Measurements from ENCODE around the gene BCOR.

BCOR gene

DNA sequence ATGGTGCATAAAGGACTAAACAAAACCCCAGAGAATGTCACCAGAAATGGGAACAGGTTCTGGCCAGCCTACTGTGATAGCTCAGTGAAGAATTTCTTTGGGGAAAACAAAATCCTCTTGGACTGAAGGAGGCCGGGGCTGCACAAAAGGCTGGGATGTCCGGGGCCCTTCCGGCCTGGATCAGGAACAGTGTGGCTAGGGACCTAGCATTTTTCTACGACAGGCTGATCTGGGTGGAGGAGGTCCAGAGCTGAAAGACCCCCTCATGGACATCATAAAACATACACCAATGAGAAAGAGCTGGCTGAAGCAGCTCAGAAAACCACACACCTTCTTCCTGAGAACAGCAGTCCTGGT lies 94.7 kb downstream of the BCOR start:
- Histone ChIP-seq H3K4me2 (ENCODE audit: low read depth, low read length, poor library complexity, severe bottlenecking) (no peak overlapping the region), H3K4me3 (ENCODE audit: insufficient read depth, low read length, poor library complexity, severe bottlenecking) (no peak overlapping the region), H3K9me3 (ENCODE audit: insufficient read depth, low read length) (no peaks in the 10 kb centered on the region), H3F3A (ENCODE audit: insufficient read depth) (no peaks in the 10 kb centered on the region), H3K9ac (ENCODE audit: low read length) (no peak overlapping the region), H3K79me2 (ENCODE audit: insufficient read depth, low read length) (no peaks in the 10 kb centered on the region), H3K36me3 (ENCODE audit: low read length) (no peaks in the 10 kb centered on the region), H3K9me2 (replicated peaks; ENCODE audit: insufficient read depth, low read length) (no peaks in the 10 kb centered on the region), H3K27ac (ENCODE audit: low read depth, low read length) (no peak overlapping the region), H3K27me3 (ENCODE audit: low read length) (no peaks in the 10 kb centered on the region), H4K20me1 (ENCODE audit: low read depth, low read length) (no peaks in the 10 kb centered on the region), H2AFZ (ENCODE audit: low read depth, low read length, severe bottlenecking) (no peak overlapping the region)
- no peak for TF ChIP-seq EZH2phosphoT487 (conservative IDR thresholded peaks at IDR 0.05; ENCODE audit: low read length)
- TF ChIP-seq, protein P1, sequence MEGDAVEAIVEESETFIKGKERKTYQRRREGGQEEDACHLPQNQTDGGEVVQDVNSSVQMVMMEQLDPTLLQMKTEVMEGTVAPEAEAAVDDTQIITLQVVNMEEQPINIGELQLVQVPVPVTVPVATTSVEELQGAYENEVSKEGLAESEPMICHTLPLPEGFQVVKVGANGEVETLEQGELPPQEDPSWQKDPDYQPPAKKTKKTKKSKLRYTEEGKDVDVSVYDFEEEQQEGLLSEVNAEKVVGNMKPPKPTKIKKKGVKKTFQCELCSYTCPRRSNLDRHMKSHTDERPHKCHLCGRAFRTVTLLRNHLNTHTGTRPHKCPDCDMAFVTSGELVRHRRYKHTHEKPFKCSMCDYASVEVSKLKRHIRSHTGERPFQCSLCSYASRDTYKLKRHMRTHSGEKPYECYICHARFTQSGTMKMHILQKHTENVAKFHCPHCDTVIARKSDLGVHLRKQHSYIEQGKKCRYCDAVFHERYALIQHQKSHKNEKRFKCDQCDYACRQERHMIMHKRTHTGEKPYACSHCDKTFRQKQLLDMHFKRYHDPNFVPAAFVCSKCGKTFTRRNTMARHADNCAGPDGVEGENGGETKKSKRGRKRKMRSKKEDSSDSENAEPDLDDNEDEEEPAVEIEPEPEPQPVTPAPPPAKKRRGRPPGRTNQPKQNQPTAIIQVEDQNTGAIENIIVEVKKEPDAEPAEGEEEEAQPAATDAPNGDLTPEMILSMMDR (IDR thresholded peaks at IDR 0.05; ENCODE audit: insufficient read depth, low read length, poor library complexity, severe bottlenecking), result no peak
